Smooth muscle cell (in vitro differentiated cells): ENCODE measurements around the gene NFIC. TPM values are rescaled to one million over a fixed set of nuclear protein-coding genes. Genes with fewer than 3 reads are reported as not detected.

ENCODE experiments used
- DNase-seq: peaks from one replicate; lab custom pipeline; 2025; ENCODE audit not compliant: unreplicated experiment; lab: John Stamatoyannopoulos, UW
- H2AFZ ChIP-seq: fragments of 200-600 bp; sonication (generic); 2 replicates; pipeline ENCODE4 v1.6.0; 2016; ENCODE audit warnings: antibody characterized with exemption, low read depth, mild to moderate bottlenecking
- H3F3A ChIP-seq: fragments of 200-600 bp; sonication (generic); 2 replicates; pipeline ENCODE4 v1.6.0; 2017; ENCODE audit warnings: antibody characterized with exemption, low read depth
- H3K27ac ChIP-seq: fragments of 200-600 bp; sonication (generic); 2 replicates; pipeline ENCODE4 v1.5.1; 2016; ENCODE audit warnings: low read depth, mild to moderate bottlenecking
- H3K27me3 ChIP-seq: fragments of 200-600 bp; sonication (generic); 2 replicates; pipeline ENCODE4 v1.6.1; 2016; ENCODE audit warnings: low read depth, mild to moderate bottlenecking
- H3K36me3 ChIP-seq: fragments of 200-600 bp; sonication (generic); 2 replicates; pipeline ENCODE4 v1.5.1; 2016; ENCODE audit warnings: low read depth
- H3K4me1 ChIP-seq: fragments of 200-600 bp; sonication (generic); 2 replicates; pipeline ENCODE4 v1.5.1; 2016; ENCODE audit warnings: low read depth
- H3K4me2 ChIP-seq: fragments of 200-600 bp; sonication (generic); 2 replicates; pipeline ENCODE4 v1.6.0; 2016; ENCODE audit warnings: mild to moderate bottlenecking
- H3K4me3 ChIP-seq: fragments of 200-600 bp; sonication (generic); 2 replicates; pipeline ENCODE4 v1.5.1; 2016; ENCODE audit warnings: mild to moderate bottlenecking
- H3K79me2 ChIP-seq: fragments of 200-600 bp; sonication (generic); 2 replicates; pipeline ENCODE4 v1.6.0; 2016; ENCODE audit warnings: low read depth, mild to moderate bottlenecking
- H3K9ac ChIP-seq: fragments of 200-600 bp; sonication (generic); 2 replicates; pipeline ENCODE4 v1.6.0; 2016; ENCODE audit warnings: low read depth
- H3K9me3 ChIP-seq: fragments of 200-600 bp; sonication (generic); replicated peaks from 2 replicates; pipeline ENCODE4 v1.5.1; 2016; ENCODE audit warnings: low read depth
- H4K20me1 ChIP-seq: fragments of 200-600 bp; sonication (generic); 2 replicates; pipeline ENCODE4 v1.6.0; 2016; ENCODE audit warnings: low read depth
- WGBS: methylation state at CpG from one replicate; pipeline ENCODE4 v1.1.7; 2016; ENCODE audit warnings: low lambda C conversion rate; 5-methylcytosine and 5-hydroxymethylcytosine counted together
- polyA plus RNA-seq: library from polyadenylated mRNA; unstranded; fragments of >200 nt; fragmentation: Nextera tagmentation; extraction: Ambion mirVana; gene quantifications from 2 replicates; pipeline ENCODE4 v1.2.1, GENCODE V29; 2016
- total RNA-seq: library from RNA; depleted of rRNA; stranded (reverse); fragments of >200 nt; gene quantifications from 2 replicates; pipeline ENCODE4 v1.2.3, GENCODE V29; 2014
- TF ChIP-seq, protein P1 (sequence below): fragments of 200-600 bp; sonication (generic); IDR thresholded peaks from 2 replicates; pipeline ENCODE4 v1.5.1; 2017; ENCODE audit warnings: borderline replicate concordance, mild to moderate bottlenecking, antibody characterized with exemption; ENCODE audit not compliant: insufficient read depth, poor library complexity, severe bottlenecking

The NFIC gene
- total and polyA plus RNA-seq, 2 experiments from 2014 or later = 7.9 to 33.2 TPM

- H3K4me2 ChIP-seq = no peak overlapping the region
- no peak overlapping the region for H3K9ac ChIP-seq
- no peak overlapping the region for H3K4me3 ChIP-seq
- no peak overlapping the region for H2AFZ ChIP-seq
- WGBS = 79% methylated on average over 2 of the region's 2 CpGs
- TF ChIP-seq, protein P1, sequence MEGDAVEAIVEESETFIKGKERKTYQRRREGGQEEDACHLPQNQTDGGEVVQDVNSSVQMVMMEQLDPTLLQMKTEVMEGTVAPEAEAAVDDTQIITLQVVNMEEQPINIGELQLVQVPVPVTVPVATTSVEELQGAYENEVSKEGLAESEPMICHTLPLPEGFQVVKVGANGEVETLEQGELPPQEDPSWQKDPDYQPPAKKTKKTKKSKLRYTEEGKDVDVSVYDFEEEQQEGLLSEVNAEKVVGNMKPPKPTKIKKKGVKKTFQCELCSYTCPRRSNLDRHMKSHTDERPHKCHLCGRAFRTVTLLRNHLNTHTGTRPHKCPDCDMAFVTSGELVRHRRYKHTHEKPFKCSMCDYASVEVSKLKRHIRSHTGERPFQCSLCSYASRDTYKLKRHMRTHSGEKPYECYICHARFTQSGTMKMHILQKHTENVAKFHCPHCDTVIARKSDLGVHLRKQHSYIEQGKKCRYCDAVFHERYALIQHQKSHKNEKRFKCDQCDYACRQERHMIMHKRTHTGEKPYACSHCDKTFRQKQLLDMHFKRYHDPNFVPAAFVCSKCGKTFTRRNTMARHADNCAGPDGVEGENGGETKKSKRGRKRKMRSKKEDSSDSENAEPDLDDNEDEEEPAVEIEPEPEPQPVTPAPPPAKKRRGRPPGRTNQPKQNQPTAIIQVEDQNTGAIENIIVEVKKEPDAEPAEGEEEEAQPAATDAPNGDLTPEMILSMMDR = no peak
- peaks cover 12% of the 10 kb centered on the region for H3K4me1 ChIP-seq
- H3K27ac ChIP-seq = no peak overlapping the region
- H3F3A ChIP-seq = no peaks in the 10 kb centered on the region
- peaks cover 8% of the 10 kb centered on the region for H4K20me1 ChIP-seq
- no peaks in the 10 kb centered on the region for H3K9me3 ChIP-seq
- H3K36me3 ChIP-seq = no peaks in the 10 kb centered on the region
- DNase-seq = no peak
- peaks cover 29% of the 10 kb centered on the region for H3K27me3 ChIP-seq
- H3K79me2 ChIP-seq = no peaks in the 10 kb centered on the region
These were observed 9.6 kb upstream of the NFIC start for GRCh38 chr19:3356805-3357204.

DNA sequence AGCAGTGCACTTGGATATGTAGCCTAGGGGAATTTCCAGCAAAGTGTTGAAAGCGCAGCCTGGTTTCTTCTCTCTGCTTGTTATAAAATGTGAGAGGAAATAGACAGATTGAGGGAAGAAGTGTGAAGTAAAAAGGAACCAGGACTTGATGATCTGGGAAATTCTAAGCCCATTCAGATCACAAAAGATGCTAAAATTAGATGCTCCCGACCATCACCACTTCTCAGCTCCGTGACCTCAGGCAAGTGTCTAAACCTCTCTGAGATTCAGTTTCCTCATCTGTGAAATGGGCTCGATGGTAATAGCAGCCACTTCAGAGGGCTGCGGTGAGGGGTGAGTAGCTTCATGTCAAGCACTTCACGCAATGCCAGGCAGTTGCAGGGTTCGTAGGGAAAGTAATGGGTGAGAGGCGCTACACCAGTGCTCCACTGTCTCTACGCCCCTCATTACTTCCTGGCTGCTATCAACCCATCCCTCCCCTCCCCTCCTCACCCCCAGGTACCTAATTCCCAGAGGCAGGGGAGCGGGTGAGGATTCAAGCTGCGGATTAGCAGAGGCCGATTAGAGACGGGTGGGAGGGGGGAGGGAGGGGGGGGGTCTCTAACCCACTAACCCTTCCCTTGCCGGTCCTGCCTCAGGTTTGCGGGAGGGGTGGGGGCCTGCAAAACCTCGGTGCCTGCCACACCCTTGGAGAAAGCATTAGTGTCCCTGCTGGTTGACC, 9.0 kb upstream of the NFIC start:
- Histone ChIP-seq H3K9ac (no peak overlapping the region), H3K36me3 (no peaks in the 10 kb centered on the region), H3K4me3 (no peak overlapping the region), H3K9me3 (no peaks in the 10 kb centered on the region), H3K4me2 (no peak overlapping the region), H3K27ac (no peak overlapping the region), H4K20me1 (peaks cover 15% of the 10 kb centered on the region), H2AFZ (no peak overlapping the region), H3K79me2 (no peaks in the 10 kb centered on the region), H3F3A (no peaks in the 10 kb centered on the region), H3K4me1 (peaks cover 12% of the 10 kb centered on the region), H3K27me3 (peaks cover 30% of the 10 kb centered on the region)
- DNase-seq = no peak
- 27% methylated on average over 15 of the region's 16 CpGs for WGBS
- TF ChIP-seq, protein P1 = no peak

GRCh38 chr19:3357992-3358688, 8.2 kb upstream of the NFIC start:
- Histone ChIP-seq H3K9ac (no peak overlapping the region), H3K36me3 (no peaks in the 10 kb centered on the region), H2AFZ (no peak overlapping the region), H3K4me2 (peak overlapping the region; percentile 93), H3F3A (no peaks in the 10 kb centered on the region), H4K20me1 (peaks cover 18% of the 10 kb centered on the region), H3K4me1 (peaks cover 12% of the 10 kb centered on the region), H3K27me3 (peaks cover 29% of the 10 kb centered on the region), H3K9me3 (no peaks in the 10 kb centered on the region), H3K79me2 (no peaks in the 10 kb centered on the region), H3K27ac (no peak overlapping the region), H3K4me3 (peak overlapping the region; percentile 52)
- DNase-seq = no peak
- whole genome bisulfite sequencing = 25% methylated on average over 12 of the region's 38 CpGs
- TF ChIP-seq, protein P1 = no peak
